Skeletal muscle cell (primary cell): Measurements from ENCODE around the gene CAMK2B.
"Not testable (repeated sequence)": the region's sequence is repeated elsewhere in the genome, so short reads cannot be mapped to it uniquely, and the experiment has no call there.

Experiments used
- DNase-seq: peaks from one replicate; pipeline ENCODE4 v3.0.0-alpha.2; 2010; ENCODE audit warnings: low read depth
- H3K4me3 ChIP-seq: 2 replicates; pipeline ENCODE4 v1.5.1; 2011; ENCODE audit warnings: low read depth, mild to moderate bottlenecking, control low read depth, low read length, moderate library complexity

The CAMK2B gene

GRCh38 chr7:44188480-44189225 lies 136.7 kb downstream of the CAMK2B start:
- DNase-seq: no peak
- no peak overlapping the region for H3K4me3 ChIP-seq

DNA sequence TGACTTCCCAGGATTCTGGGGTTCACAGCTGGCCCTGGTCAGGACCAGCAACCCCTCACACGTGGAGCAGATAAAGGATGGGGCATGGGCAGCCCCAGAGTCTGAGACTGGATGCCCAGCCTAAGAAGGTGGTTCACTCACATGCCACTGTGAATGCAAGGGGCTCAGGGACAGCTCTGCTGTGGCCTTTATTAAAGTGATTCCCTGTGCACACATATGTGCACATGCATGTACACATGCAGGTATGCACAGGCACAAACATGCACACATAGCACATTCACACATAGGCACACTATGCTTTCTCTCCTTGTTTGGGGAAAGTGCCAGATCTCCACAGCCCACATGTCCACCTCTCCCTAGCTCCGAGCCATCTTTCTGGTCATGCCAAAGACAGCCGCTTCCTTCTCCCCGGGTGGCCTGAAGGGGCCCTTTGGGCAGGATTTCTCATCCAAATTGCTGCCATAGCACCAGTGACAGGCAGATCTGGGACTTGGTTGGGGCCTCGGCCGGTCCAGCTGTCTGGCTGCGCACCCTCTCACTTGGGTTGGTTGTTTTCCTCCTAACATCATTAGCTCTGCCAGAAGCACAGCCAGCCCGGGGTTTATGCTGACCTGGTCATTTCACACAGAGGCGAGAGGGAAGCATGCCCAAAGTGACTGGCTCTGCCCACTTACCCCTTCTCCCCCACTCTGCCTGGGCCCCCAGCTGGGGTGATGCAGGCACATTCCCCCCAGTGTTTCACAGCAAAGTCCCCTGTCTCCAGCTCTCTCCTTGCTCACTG lies 137.6 kb downstream of the CAMK2B start:
- no peak for DNase-seq
- no peak overlapping the region for H3K4me3 ChIP-seq

DNA sequence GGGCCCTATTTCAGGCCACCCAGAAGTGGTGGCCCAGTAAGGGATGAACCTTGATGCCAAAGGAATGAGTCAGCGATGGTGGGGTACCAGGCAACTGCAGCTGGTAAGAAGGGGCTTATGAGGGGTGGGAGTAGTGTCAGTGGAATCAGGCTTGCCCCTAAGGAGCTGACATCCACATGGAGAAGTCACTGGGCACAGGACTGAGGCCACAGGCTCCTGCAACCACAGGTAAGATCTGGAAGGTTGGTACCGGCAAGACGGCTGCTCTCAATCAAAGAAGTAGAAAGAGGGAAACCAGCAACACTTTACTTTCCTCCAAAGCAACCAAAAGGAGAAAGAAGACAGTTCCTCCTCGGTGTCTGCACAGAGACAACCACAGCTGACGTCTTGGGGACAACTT lies 138.7 kb downstream of the CAMK2B start:
- H3K4me3 ChIP-seq: no peak overlapping the region
- no peak for DNase-seq

DNA sequence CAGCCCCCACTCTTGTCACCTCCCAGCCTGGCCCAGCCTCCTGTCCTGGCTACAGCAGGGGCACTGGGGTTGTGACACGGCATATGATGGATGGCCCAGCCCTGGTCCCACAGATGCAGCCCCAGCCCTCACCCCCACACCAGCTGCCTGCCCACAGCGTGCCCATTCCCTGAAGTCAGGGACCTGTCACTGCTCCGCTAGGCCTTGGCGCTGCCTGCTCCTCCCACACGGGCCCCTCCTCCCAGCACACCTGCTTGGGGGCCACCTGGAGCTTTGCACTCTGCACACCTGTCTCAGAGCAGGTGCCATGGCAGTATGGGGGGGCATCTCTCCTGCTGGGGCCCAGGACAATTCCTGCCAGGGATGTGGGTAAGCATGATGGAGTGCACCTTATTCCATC lies 139.7 kb downstream of the CAMK2B start:
- no peak for DNase-seq
- no peak overlapping the region for H3K4me3 ChIP-seq

DNA sequence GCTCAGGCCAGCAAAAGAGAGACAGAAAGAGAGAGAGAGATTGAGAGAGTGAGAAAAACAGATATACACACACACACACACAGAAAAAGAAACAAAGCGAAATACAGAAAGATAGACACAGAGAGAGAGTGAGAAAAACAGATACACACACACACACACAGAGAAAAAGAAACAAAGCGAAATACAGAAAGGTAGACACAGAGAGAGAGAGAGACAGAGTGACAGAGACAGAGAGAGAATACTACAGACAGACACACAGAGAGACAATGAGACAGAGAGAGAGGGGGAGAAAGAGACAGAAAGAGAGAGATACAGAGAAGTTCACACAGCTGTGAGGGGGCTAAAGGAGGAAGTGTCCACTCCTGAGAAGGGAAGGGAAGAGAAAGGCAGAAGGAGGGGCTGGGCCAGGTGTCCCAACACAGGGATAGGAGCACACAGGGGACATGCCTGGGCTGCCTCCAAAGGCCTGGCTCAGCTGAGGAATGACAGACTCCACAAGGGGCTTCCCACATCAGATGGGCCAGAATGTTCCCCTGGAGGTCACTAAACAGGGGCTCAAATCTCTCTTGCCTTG lies 140.4 kb downstream of the CAMK2B start:
- no peak for DNase-seq
- H3K4me3 ChIP-seq: no peak overlapping the region

GRCh38 chr7:44184206-44184872 lies 141.1 kb downstream of the CAMK2B start:
- H3K4me3 ChIP-seq: no peak overlapping the region
- DNase-seq: peak; percentile 84

- DNase-seq: no peak
Measured at GRCh38 chr7:44183386-44183785, 142.0 kb downstream of the CAMK2B start.

DNA sequence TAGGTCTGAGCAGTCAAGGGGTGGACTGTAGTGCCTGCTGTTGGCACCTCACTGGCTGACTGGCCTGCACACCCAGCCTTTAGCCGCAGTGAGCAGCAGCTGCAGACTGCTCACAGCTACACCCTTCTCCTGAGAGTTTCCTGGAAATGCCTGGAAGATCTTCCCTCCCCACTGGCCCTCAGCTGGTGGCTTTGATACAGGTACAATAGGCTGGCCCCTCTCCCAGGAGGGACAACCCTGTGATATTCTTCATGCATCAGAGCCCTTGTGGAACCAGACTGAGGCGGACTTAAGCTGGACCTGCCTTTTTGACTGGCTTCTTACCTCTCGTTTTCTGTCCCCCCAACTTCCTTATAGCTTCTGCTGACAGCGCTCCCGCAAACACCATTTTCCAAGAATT lies 142.6 kb downstream of the CAMK2B start:
- no peak for DNase-seq
- H3K4me3 ChIP-seq: no peak overlapping the region

More at GRCh38 chr7:44183386-44183785, 142.0 kb downstream of the CAMK2B start:
- H3K4me3 ChIP-seq: no peak overlapping the region

- no peak for DNase-seq
- H3K4me3 ChIP-seq: no peak overlapping the region
Measured at GRCh38 chr7:44180631-44181030, 144.8 kb downstream of the CAMK2B start.

- no peak overlapping the region for H3K4me3 ChIP-seq
- DNase-seq: no peak
Measured at GRCh38 chr7:44177570-44178131, 147.7 kb downstream of the CAMK2B start.

DNA sequence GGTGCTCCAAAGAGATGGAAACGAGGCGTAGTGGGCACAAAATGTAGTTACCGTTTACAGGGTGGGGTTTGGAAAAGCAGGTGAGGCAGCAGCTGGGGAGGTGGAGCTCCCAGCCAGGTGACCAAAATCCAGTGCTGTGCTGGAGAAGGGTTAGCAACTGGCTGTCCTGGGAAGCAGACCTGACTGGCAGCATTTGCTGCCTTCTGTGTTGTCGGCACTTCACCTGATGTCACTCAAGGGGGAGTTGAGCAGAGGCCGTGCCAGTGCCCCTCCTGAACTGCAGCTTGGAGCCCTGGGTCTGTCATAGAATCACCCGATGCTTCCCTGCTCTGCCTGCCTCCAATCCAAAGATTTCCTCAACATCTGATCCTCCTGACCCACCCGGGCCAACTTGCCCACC lies 148.9 kb downstream of the CAMK2B start:
- no peak for DNase-seq
- no peak overlapping the region for H3K4me3 ChIP-seq

DNA sequence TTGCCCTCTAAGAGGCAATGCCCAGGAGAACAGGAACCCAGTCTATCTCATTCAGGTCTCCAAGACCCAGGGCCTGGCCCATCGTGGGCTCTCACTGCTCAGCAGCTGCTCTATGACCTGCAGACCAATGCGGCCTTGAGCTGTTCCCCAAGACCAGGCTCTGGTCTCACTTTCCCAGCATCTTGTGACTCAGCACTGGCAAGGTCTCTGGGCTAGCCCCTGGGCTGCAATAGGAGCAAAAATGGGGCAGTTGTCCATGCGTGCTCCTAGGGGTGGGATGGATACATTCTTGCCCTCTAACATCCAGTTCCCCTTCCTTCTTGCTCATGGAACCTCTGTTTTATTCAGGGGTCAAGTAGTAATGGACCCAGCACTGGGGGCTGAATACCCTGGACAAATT lies 149.7 kb downstream of the CAMK2B start:
- H3K4me3 ChIP-seq: no peak overlapping the region

DNA sequence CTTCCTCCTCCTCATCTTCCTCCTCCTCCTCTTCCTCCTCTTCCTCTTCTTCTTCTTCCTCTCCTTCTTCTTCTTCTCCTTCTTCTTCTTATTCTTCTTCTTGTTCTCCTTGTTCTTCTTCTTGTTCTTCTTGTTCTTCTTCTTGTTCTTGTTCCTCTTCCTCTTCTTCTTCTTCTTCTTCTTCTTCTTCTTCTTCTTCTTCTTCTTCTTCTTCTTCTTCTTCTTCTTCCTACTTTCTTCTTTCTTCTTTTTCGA lies 150.8 kb downstream of the CAMK2B start:
- DNase-seq, H3K4me3 ChIP-seq: not testable (repeated sequence)

More for the DNA sequence above, 149.7 kb downstream of the CAMK2B start:
- no peak for DNase-seq

DNA sequence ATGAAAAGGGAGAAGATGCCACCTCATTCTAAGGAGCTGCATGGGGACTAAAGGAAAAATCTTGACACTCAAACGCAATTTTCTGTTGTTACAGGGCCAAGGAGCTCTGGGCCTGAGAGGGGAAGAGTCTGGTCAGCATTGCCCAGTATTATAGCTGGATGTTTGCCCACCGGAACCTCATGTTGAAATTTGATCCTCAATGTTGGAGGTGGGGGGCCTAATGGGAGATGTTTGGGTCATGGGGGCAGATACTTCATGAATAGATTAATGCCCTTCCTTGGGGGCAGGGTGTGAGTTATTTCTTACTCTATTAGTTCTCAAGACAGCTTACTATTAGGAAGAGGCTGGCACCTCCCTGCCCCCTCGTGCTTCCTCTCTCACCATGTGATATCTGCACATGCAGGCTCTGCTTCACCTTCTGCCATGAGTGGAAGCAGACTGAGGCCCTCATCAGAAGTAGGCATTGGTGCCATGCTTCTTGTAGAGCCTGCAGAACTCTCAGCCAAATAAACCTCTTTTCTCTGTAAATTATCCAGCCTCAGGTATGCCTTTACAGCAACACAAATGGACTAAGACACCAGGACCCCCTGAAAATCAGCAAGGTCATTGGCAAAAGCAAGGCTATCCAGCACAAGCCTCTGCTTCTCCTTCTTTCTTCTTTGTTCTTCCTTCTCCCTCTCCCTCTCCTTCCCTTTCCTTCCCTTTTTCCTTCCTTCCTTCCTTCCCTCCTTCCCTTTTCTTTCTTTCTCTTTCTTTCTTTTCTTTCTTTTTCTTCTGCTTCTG lies 151.3 kb downstream of the CAMK2B start:
- no peak for DNase-seq
- H3K4me3 ChIP-seq: no peak overlapping the region

- no peak for DNase-seq
Measured at GRCh38 chr7:44172803-44173424, 152.5 kb downstream of the CAMK2B start.

GRCh38 chr7:44172352-44172751 lies 153.0 kb downstream of the CAMK2B start:
- DNase-seq: no peak

More at GRCh38 chr7:44172803-44173424, 152.5 kb downstream of the CAMK2B start:
- no peak overlapping the region for H3K4me3 ChIP-seq

GRCh38 chr7:44171901-44172300 lies 153.5 kb downstream of the CAMK2B start:
- H3K4me3 ChIP-seq, DNase-seq: not testable (repeated sequence)

More at GRCh38 chr7:44172352-44172751, 153.0 kb downstream of the CAMK2B start:
- no peak overlapping the region for H3K4me3 ChIP-seq

DNA sequence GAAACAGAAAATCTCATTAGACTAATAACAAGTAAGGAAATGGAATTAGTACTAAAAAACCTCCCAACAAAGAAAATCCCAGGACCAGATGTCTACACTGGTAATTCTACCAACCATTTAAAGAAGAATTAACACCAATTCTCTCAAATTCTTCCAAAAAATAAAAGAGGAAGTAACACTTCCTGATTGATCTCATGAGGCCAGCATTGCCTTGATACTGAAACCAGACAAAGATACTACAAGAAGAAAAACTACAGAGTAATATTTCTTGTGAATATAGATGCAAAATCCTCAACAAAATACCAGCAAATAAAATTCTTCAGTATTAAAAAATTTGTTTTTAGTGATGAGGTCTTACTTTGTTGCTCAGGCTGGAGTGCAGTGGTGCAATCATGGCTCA lies 157.5 kb downstream of the CAMK2B start:
- H3K4me3 ChIP-seq: no peak overlapping the region
- no peak for DNase-seq
